Lower lobe of right lung (tissue), 2 donors: Measurements from ENCODE around the gene OSBPL2. TPM values are rescaled to one million over a fixed set of nuclear protein-coding genes. Genes with fewer than 3 reads are reported as not detected.

Experiments used
- ATAC-seq, 2 donors: fragments of 200-7000 bp; cut with Tn5 transposase; one replicate each; pipeline ENCODE4 v1.9.1; 2020 to 2022; ENCODE audit warnings: mild to moderate bottlenecking in 2 of 2, moderate library complexity in 2 of 2
- DNase-seq: peaks from one replicate; pipeline ENCODE4 v3.0.0-alpha.2; 2020
- H3K27ac ChIP-seq: fragments of 200-600 bp; one replicate; pipeline ENCODE4 v1.8.0; 2022
- H3K27me3 ChIP-seq: fragments of 200-600 bp; one replicate; pipeline ENCODE4 v1.8.0; 2022; ENCODE audit warnings: low read depth
- H3K36me3 ChIP-seq: fragments of 200-600 bp; one replicate; pipeline ENCODE4 v1.8.0; 2022; ENCODE audit warnings: mild to moderate bottlenecking
- H3K4me1 ChIP-seq: fragments of 200-600 bp; one replicate; pipeline ENCODE4 v1.8.0; 2022
- H3K4me3 ChIP-seq: fragments of 200-600 bp; one replicate; pipeline ENCODE4 v1.8.0; 2022; ENCODE audit warnings: mild to moderate bottlenecking
- H3K9me3 ChIP-seq: fragments of 200-600 bp; one replicate; pipeline ENCODE4 v1.8.0; 2022
- CTCF ChIP-seq: fragments of 200-600 bp; IDR thresholded peaks from one replicate; pipeline ENCODE4 v1.8.0; 2022; ENCODE audit warnings: antibody characterized with exemption, mild to moderate bottlenecking
- intact Hi-C: fragments of 100-400 bp; cut with DNase I; formaldehyde crosslinking; loops from one replicate; pipeline ENCODE4 v1.11.0; 2022
- total RNA-seq: library from RNA; stranded (reverse); fragmentation: NEBNext Ultra II Directional; extraction: Animal tissue kit (Norgen Biotek cat#: 25700); gene quantifications from one replicate; pipeline ENCODE4 v1.2.1, GENCODE V29; 2021
- donor health status: DM: no; HTN: yes; CAD: no; lungs with severe emphysema.

Gene OSBPL2
- total RNA-seq, 1 donor from 2014 or later = 56.0 TPM

GRCh38 chr20:62193079-62194025, 45.0 kb upstream of the OSBPL2 start:
- Histone ChIP-seq H3K4me1 (no peaks in the 10 kb centered on the region), H3K9me3 (no peaks in the 10 kb centered on the region), H3K27me3 (no peaks in the 10 kb centered on the region), H3K27ac (no peak overlapping the region), H3K4me3 (no peak overlapping the region), H3K36me3 (peaks cover 88% of the 10 kb centered on the region)
- intact Hi-C loops = no loop called here
- no peak for TF ChIP-seq CTCF
- DNase-seq = peak; percentile 20
- ATAC-seq = no peak

GRCh38 chr20:62195075-62195405, 43.3 kb upstream of the OSBPL2 start:
- no peaks in the 10 kb centered on the region for H3K4me1 ChIP-seq
- no peak for DNase-seq
- no peak for ATAC-seq
- TF ChIP-seq CTCF = no peak
- H3K27ac ChIP-seq = no peak overlapping the region
- H3K4me3 ChIP-seq = no peak overlapping the region
- peaks cover 90% of the 10 kb centered on the region for H3K36me3 ChIP-seq
- intact Hi-C loops = no loop called here
- H3K9me3 ChIP-seq = no peaks in the 10 kb centered on the region
- no peaks in the 10 kb centered on the region for H3K27me3 ChIP-seq

- no peak for TF ChIP-seq CTCF
- Histone ChIP-seq H3K9me3 (no peaks in the 10 kb centered on the region), H3K27ac (no peak overlapping the region), H3K36me3 (peaks cover 90% of the 10 kb centered on the region), H3K4me3 (no peak overlapping the region), H3K27me3 (no peaks in the 10 kb centered on the region), H3K4me1 (no peaks in the 10 kb centered on the region)
- ATAC-seq (no peak), DNase-seq (peak; percentile 27)
- intact Hi-C loops = no loop called here
These were observed 42.6 kb upstream of the OSBPL2 start for GRCh38 chr20:62195736-62196135.

- Histone ChIP-seq H3K36me3 (peaks cover 90% of the 10 kb centered on the region), H3K9me3 (no peaks in the 10 kb centered on the region), H3K27me3 (no peaks in the 10 kb centered on the region), H3K4me1 (no peaks in the 10 kb centered on the region), H3K27ac (no peak overlapping the region), H3K4me3 (no peak overlapping the region)
- DNase-seq = peak; percentile 3
- no peak for ATAC-seq
- no peak for TF ChIP-seq CTCF
- intact Hi-C loops = no loop called here
These were observed 42.0 kb upstream of the OSBPL2 start for GRCh38 chr20:62196286-62196685.

- peak; percentile 12 for DNase-seq
- H3K36me3 ChIP-seq = peaks cover 92% of the 10 kb centered on the region
- no peaks in the 10 kb centered on the region for H3K9me3 ChIP-seq
- ATAC-seq = no peak
- no peaks in the 10 kb centered on the region for H3K4me1 ChIP-seq
- intact Hi-C loops = no loop called here
- H3K4me3 ChIP-seq = no peak overlapping the region
- no peak for TF ChIP-seq CTCF
- no peak overlapping the region for H3K27ac ChIP-seq
- no peaks in the 10 kb centered on the region for H3K27me3 ChIP-seq
These were observed 41.0 kb upstream of the OSBPL2 start for GRCh38 chr20:62197311-62197710.
